Right kidney (tissue), 1 donor: ENCODE measurements around the gene CP.

Experiments used
- DNase-seq: peaks from one replicate; pipeline ENCODE4 v3.0.0-alpha.2; 2016

Gene CP

GRCh38 chr3:149181182-149181581 lies 40.4 kb downstream of the CP start:
- no peak for DNase-seq

- no peak for DNase-seq
Measured at GRCh38 chr3:149180057-149180573, 41.5 kb downstream of the CP start.

- no peak for DNase-seq
Measured at GRCh38 chr3:149179220-149179619, 42.4 kb downstream of the CP start.

- no peak for DNase-seq
Measured at GRCh38 chr3:149177122-149177521, 44.5 kb downstream of the CP start.

- DNase-seq: peak; percentile 7
Measured at GRCh38 chr3:149174901-149175300, 46.7 kb downstream of the CP start.

GRCh38 chr3:149170672-149171071 lies 51.0 kb downstream of the CP start:
- DNase-seq: no peak

GRCh38 chr3:149167898-149168297 lies 53.7 kb downstream of the CP start:
- DNase-seq: no peak

GRCh38 chr3:149163066-149163465 lies 58.6 kb downstream of the CP start:
- DNase-seq: no peak

GRCh38 chr3:149162007-149162406 lies 59.6 kb downstream of the CP start:
- DNase-seq: no peak

GRCh38 chr3:149160754-149161300 lies 60.8 kb downstream of the CP start:
- DNase-seq: no peak

GRCh38 chr3:149153402-149153801 lies 68.2 kb downstream of the CP start:
- DNase-seq: no peak

- DNase-seq: no peak
Measured at GRCh38 chr3:149152420-149152819, 69.2 kb downstream of the CP start.

- no peak for DNase-seq
Measured at GRCh38 chr3:149151843-149152242, 69.8 kb downstream of the CP start.

GRCh38 chr3:149150436-149150835 lies 71.2 kb downstream of the CP start:
- no peak for DNase-seq

GRCh38 chr3:149145974-149146373 lies 75.7 kb downstream of the CP start:
- no peak for DNase-seq

- DNase-seq: no peak
Measured at GRCh38 chr3:149145356-149145755, 76.3 kb downstream of the CP start.

- no peak for DNase-seq
Measured at GRCh38 chr3:149142682-149143081, 78.9 kb downstream of the CP start.

- DNase-seq: no peak
Measured at GRCh38 chr3:149134575-149134974, 87.1 kb downstream of the CP start.

GRCh38 chr3:149131589-149131988 lies 90.0 kb downstream of the CP start:
- DNase-seq: no peak

GRCh38 chr3:149129326-149130205 lies 92.1 kb downstream of the CP start, which contains the start of gene HPS3:
TSS of gene HPS3 (plus strand) at chr3:149129638. CDS start at chr3:149129724, 86 bp downstream.
- peak; percentile 95 for DNase-seq

GRCh38 chr3:149128821-149129220 lies 92.8 kb downstream of the CP start:
- no peak for DNase-seq

GRCh38 chr3:149122721-149123578 lies 98.7 kb downstream of the CP start:
- no peak for DNase-seq
